ENCODE results near the gene DTX1. TPM values are rescaled to one million over a fixed set of nuclear protein-coding genes. Genes with fewer than 3 reads are reported as not detected.
"Not testable (repeated sequence)": the region's sequence is repeated elsewhere in the genome, so short reads cannot be mapped to it uniquely, and the experiment has no call there.

Gene DTX1
- total RNA-seq, 1 experiment from 2014 or later = 0.05 TPM

GRCh38 chr12:113134521-113134951 is 78.0 kb downstream of the DTX1 start:
- no peak for DNase-seq (ENCODE audit: extremely low read depth, low read depth)

DNA sequence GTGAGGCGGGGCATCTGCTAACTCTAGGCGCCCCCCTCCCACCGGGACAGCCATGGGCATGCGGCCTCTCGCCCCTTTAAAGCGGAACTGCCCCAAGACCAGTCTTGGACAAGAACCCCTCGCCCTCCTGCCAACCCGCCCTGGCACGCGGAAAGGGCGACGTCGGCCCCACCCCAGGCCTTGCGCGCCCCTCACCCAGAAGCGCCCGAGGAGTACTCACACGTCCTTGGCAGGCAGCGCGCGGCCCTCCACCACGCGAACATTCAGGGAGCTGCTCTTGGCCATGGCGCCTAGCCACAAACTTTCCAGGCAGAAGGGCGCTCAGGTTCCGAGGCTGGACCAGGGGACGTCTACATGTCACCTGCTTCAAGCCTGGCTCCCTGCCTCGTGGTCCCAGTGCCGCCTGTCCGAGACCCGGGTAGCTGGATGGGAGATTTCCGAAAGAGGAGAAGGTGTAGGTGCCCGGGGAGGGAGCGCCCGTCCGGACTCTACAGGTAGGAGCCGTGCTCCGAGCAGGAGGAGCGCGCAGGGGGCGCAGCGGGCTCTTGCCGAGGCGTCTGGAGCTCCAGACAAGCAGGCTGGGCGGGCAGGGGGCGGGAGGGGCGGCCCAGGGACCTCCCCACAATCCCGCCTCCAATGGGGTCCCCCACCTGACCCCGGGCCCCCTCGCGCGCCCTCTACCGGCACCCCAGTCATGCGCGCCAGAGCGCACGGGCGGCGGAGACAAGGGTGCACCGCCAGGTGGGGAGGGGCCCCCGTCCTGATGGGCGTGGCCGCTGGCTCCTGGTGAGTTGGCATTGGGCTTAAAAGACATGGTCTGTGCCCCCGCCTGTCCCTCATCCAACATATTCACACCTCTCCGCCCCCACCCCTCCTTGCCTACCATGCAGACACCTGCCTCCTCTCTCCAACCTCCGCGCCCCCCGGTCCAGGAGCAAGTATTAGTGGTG is 78.9 kb downstream of the DTX1 start, which contains the start of gene RASAL1:
Gene RASAL1 (minus strand): TSS at position 584 of the 950 bp plus-strand sequence. CDS start 299 bp downstream, at position 285.
- DNase-seq (ENCODE audit: extremely low read depth, low read depth) = peak; percentile 69

DNA sequence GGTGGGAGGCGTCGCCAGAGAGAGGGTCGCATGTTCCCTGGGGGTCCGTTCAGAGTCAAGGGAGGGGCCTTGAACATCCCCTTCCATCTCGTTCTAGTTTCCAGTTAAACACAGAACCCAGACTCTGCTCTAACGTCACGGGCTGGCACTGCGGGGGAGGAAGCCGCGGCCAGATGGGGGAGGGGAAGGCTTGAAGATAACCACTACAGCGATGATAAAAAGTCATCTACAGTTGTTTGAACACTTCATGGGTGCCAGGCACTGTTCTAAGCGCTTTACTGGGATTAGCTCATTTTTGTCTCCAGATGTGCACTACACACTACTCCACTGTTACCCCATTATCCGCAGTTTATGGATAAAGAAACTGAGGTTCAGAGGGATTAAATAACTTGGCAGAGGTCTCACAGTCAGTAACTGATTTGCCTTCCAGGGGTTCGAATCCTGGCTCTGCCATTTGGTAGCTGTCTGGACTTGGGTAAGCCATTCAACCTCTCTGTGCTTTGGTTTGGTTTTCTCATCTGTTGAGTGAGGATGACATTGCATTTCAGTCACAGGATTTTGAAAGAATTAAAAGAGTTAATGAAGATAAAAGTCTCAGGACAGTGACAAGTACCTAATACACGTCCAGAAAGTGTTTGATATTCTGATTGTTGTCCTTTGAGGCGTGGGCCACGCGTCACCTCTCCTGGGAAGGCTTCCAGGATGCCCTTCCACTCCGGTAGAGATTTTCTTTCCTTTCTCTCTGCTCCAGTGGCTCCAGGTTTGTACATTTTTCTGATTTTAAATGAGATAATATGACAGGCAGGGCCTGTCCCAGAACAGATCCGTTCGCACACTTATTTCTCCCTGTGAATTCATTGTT is 79.8 kb downstream of the DTX1 start:
- peak; percentile 23 for DNase-seq (ENCODE audit: extremely low read depth, low read depth)

- DNase-seq (ENCODE audit: extremely low read depth, low read depth) = peak; percentile 5
Observed at GRCh38 chr12:113136990-113137511, 80.5 kb downstream of the DTX1 start.

DNA sequence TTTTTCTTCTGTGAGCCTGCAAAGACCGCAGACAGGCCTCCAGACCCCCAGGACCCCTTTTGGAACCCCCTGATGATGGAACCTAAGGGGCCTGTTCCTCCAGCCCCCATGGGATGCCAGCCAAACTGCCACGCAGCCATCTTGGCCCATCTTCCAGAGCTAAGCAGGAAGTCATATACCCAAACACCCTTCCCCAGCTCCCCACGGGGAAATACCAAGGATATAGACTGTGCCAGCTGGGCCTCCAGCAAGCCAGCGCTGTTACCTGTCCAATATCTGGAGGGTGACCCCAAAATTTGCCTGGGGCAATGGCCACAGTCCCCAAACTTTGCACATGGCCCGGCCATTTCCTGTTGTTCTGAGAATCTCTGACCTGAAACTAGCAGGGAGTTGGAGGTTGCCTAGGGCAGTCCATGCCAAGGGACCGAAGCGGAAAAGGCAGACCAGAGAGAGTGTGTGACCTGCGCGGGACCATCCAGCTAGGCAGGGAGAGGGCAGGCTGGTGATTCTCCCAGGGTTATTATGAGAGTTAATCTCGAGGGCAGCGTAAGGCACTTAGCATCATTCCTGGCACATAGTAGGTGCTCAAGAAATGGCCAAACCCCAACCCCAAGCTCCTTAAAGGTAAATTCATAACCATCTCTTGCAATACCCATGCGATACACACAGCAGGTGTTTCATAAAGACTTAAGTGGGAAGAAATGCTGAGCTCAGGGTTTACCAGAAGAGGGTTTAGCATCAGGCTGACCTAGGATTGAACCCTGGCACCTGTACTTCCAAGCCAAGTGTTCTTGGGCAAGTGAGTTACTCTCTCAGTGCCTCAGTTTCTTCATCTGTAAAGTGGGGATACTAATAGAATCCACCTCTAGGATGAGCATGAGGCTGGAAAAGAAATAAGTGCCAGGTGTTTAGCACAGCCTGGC is 81.6 kb downstream of the DTX1 start:
- DNase-seq (ENCODE audit: extremely low read depth, low read depth) = no peak

DNA sequence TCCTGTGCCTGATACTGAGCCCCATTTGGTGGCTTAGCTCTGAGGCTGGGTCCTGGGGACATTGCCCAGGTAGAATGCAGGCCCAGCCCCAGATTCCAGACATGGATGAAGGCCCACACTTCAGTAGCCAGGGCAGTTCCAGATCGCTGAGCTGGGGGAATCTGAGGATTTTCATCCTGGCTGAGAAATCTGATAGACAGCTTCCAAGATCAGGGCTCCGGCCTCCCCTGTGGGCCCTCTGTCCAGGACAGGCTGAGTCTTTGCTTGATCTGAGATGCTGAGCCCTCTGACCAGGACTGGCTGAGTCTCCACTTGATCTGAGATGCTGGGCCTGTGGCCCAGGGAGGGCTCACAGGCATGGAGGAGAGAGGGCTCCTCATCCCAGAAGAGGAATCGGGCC is 82.3 kb downstream of the DTX1 start:
- no peak for DNase-seq (ENCODE audit: extremely low read depth, low read depth)

GRCh38 chr12:113140706-113141105 is 84.2 kb downstream of the DTX1 start:
- DNase-seq (ENCODE audit: extremely low read depth, low read depth) = no peak

GRCh38 chr12:113141716-113142115 is 85.2 kb downstream of the DTX1 start:
- DNase-seq (ENCODE audit: extremely low read depth, low read depth) = not testable (repeated sequence)

GRCh38 chr12:113142173-113142885 is 85.8 kb downstream of the DTX1 start:
- DNase-seq (ENCODE audit: extremely low read depth, low read depth) = no peak

DNA sequence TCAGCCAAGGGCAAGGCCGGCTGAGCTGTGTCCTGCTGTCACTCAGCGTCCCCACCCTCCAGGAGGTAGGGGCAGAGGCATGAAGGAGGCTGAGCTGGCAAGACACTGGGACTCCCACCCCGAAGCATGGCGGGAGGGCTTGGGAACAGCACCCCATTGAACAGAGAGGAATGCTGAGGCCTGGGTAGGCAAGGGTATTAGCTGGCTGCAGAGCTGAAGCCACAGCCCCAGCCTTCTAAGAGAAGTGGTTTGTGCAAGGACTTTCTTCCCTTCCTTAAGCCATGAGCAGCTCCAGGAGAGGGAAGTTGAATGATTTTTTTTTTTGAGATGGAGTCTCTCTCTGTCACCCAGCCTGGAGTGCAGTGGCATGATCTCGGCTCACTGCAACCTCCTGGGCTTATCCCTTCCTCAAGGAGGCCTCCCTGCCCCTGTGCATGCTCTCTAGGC is 86.4 kb downstream of the DTX1 start:
- DNase-seq (ENCODE audit: extremely low read depth, low read depth) = no peak

DNA sequence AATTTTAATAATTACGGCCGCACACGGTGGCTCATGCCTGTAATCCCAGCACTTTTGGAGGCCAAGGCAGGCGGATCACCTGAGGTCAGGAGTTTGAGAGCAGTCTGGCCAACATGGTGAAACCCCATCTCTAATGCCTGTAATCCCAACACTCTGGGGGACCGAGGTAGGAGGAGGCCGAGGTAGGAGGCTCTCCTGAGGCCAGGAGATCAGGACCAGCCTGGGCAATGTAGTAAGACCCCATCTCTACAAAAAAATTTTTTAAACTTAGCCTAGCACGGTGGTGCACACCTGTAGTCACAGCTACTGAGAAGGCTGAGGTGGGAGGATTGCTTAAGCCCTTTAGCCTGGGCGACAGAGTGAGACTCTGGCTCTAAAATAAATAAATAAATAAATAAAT is 87.4 kb downstream of the DTX1 start:
- DNase-seq (ENCODE audit: extremely low read depth, low read depth) = no peak

- DNase-seq (ENCODE audit: extremely low read depth, low read depth) = no peak
Observed at GRCh38 chr12:113144806-113145205, 88.3 kb downstream of the DTX1 start.

GRCh38 chr12:113145720-113146551 is 89.4 kb downstream of the DTX1 start:
- no peak for DNase-seq (ENCODE audit: extremely low read depth, low read depth)

- DNase-seq (ENCODE audit: extremely low read depth, low read depth) = no peak
Observed at GRCh38 chr12:113146999-113147398, 90.5 kb downstream of the DTX1 start.
